NCI-H1417 (cell line): ENCODE results near the gene SPIN1.
A peak's percentile ranks its signal among the peaks of the same experiment; 100 is the strongest.

Experiments used
- DNase-seq, 3 experiments: peaks; one replicate each; lab custom pipeline; 2025; lab: John Stamatoyannopoulos, UW

The SPIN1 gene

GRCh38 chr9:88388886-88389605 lies 802 bp downstream of the SPIN1 start:
- peak; percentile 34 to 90 (median 87) for DNase-seq

GRCh38 chr9:88390371-88390990 lies 2.2 kb downstream of the SPIN1 start:
- DNase-seq, result no peak

- DNase-seq, result no peak
These were observed 3.0 kb downstream of the SPIN1 start for GRCh38 chr9:88391236-88391635.

- DNase-seq, result no peak
These were observed 3.7 kb downstream of the SPIN1 start for GRCh38 chr9:88391921-88392320.

GRCh38 chr9:88392549-88392948 lies 4.3 kb downstream of the SPIN1 start:
- no peak for DNase-seq

- DNase-seq, result no peak
These were observed 8.8 kb downstream of the SPIN1 start for GRCh38 chr9:88396836-88397577.

- DNase-seq, result no peak
These were observed 9.8 kb downstream of the SPIN1 start for GRCh38 chr9:88398016-88398415.

GRCh38 chr9:88399966-88400365 lies 11.7 kb downstream of the SPIN1 start:
- no peak for DNase-seq

- DNase-seq, result no peak
These were observed 15.1 kb downstream of the SPIN1 start for GRCh38 chr9:88403340-88403739.

GRCh38 chr9:88406051-88406450 lies 17.8 kb downstream of the SPIN1 start:
- no peak for DNase-seq

- DNase-seq, result no peak
These were observed 23.2 kb downstream of the SPIN1 start for GRCh38 chr9:88411471-88411870.

- DNase-seq, result no peak
These were observed 26.1 kb downstream of the SPIN1 start for GRCh38 chr9:88414298-88414697.

GRCh38 chr9:88418025-88418424 lies 29.8 kb downstream of the SPIN1 start:
- DNase-seq, result no peak

- DNase-seq, result no peak
These were observed 30.7 kb downstream of the SPIN1 start for GRCh38 chr9:88418715-88419540.

GRCh38 chr9:88420227-88420626 lies 32.0 kb downstream of the SPIN1 start:
- no peak for DNase-seq

GRCh38 chr9:88421348-88421747 lies 33.1 kb downstream of the SPIN1 start:
- no peak for DNase-seq

GRCh38 chr9:88425538-88425950 lies 37.3 kb downstream of the SPIN1 start:
- no peak for DNase-seq

- DNase-seq, result no peak
These were observed 38.4 kb downstream of the SPIN1 start for GRCh38 chr9:88426651-88427050.

GRCh38 chr9:88429595-88430430 lies 41.6 kb downstream of the SPIN1 start:
- DNase-seq, result no peak

GRCh38 chr9:88433583-88434255 lies 45.5 kb downstream of the SPIN1 start:
- no peak for DNase-seq

GRCh38 chr9:88435336-88435735 lies 47.1 kb downstream of the SPIN1 start:
- DNase-seq, result no peak
